ENCODE measurements around the gene MAST1.

DNA sequence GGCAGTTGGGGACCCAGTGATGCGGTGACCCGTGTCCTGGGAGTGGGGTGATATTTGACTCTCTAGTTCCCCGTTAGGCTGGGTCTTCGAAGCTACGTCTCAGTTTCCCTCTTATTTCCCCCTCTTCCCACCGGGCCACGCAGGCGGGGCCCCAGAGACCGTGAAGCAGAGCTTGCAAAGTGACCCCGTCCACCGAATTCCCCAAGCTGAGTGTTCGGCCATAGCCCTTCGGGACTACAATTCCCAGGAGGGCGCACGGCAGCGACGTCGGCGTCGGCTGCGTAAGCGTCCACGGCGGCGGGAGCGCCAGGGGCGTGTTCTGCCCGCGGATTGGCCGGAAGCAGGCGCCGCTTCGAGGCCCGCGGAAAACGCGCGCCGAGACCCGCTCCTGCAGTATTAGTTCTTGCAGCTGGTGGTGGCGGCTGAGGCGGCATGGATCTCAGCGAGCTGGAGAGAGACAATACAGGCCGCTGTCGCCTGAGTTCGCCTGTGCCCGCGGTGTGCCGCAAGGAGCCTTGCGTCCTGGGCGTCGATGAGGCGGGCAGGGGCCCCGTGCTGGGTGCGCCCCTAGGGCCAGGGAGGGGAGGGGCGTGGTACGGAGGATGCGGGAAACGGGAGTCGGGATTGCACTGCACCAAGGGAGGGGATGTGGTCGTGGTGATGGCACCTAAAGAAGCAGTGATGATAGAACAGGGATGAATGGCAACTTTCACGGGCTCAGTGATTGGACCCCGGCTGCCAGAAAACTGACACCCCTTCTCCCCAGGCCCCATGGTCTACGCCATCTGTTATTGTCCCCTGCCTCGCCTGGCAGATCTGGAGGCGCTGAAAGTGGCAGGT is 31.9 kb upstream of the MAST1 start, which contains the start of gene RNASEH2A:
- TF ChIP-seq GATA2 (IDR thresholded peaks at IDR 0.05; ENCODE audit: low read depth, low read length) = no peak
- no peak for TF ChIP-seq GATA3 (IDR thresholded peaks at IDR 0.05; ENCODE audit: low read depth, low read length)
